Esophagus muscularis mucosa (tissue), 4 donors: ENCODE measurements around the gene EDARADD. TPM values are rescaled to one million over a fixed set of nuclear protein-coding genes. Genes with fewer than 3 reads are reported as not detected.

Experiments
- DNase-seq: peaks from one replicate; pipeline ENCODE4 v3.0.0-alpha.2; 2017; ENCODE audit errors: extremely low spot score
- H3K27ac ChIP-seq, 4 donors: fragments of 200-600 bp; sonication (generic); replicated peaks in 1 of 4; 1 replicate in 3 of 4; 2 replicates in 1 of 4; pipeline ENCODE4 v1.5.1; 2016 to 2019; ENCODE audit warnings: mild to moderate bottlenecking in 1 of 4
- H3K27me3 ChIP-seq, 4 donors: fragments of 200-600 bp; sonication (generic); one replicate each; pipeline versions ENCODE4 v1.5.1 to v1.6.0; 2016 to 2019
- H3K36me3 ChIP-seq, 4 donors: fragments of 200-600 bp; sonication (generic); one replicate each; pipeline ENCODE4 v1.5.1; 2016 to 2019
- H3K4me1 ChIP-seq, 4 donors: fragments of 200-600 bp; sonication (generic); one replicate each; pipeline ENCODE4 v1.5.1; 2016 to 2019
- H3K4me3 ChIP-seq, 4 donors: fragments of 200-600 bp; sonication (generic); 1 replicate in 2 of 4; 2 replicates in 2 of 4; pipeline ENCODE4 v1.5.1; 2016 to 2019; ENCODE audit warnings: mild to moderate bottlenecking in 4 of 4, moderate library complexity in 1 of 4
- H3K9me3 ChIP-seq, 4 donors: fragments of 200-600 bp; sonication (generic); 1 replicate in 3 of 4; 2 replicates in 1 of 4; pipeline ENCODE4 v1.5.1; 2016 to 2019
- EP300 ChIP-seq: sonication (generic); formaldehyde crosslinking; IDR thresholded peaks from one replicate; pipeline ENCODE4 v1.6.1; 2017; ENCODE audit warnings: antibody characterized with exemption
- POLR2A ChIP-seq: fragments of 450-650 bp; IDR thresholded peaks from one replicate; pipeline ENCODE4 v1.6.1; 2017; ENCODE audit warnings: antibody characterized with exemption, moderate library complexity, mild to moderate bottlenecking, low read depth
- POLR2AphosphoS5 ChIP-seq, 2 donors: sonication (generic); formaldehyde crosslinking; IDR thresholded peaks; one replicate each; pipeline ENCODE4 v1.6.1; 2017; ENCODE audit warnings: antibody characterized with exemption in 2 of 2
- WGBS: methylation state at CpG from one replicate; pipeline ENCODE4 v1.1.5; 2018; 5-methylcytosine and 5-hydroxymethylcytosine counted together
- intact Hi-C: fragments of 100-400 bp; cut with DNase I; formaldehyde crosslinking; loops from one replicate; pipeline ENCODE4 v1.15.1; 2023
- total RNA-seq, 4 donors: library from RNA; depleted of rRNA; stranded (reverse); fragments of >200 nt; gene quantifications; one replicate each; pipeline versions ENCODE4 v1.1.0 to v1.2.1, GENCODE V29; 2016
- TF ChIP-seq, protein P1 (sequence below), 3 experiments: fragments of 200-600 bp in 2 of 3; fragments of 450-650 bp in 1 of 3; sonication (generic) in 2 of 3; IDR thresholded peaks; one replicate each; pipeline ENCODE4 v1.5.1; 2017 to 2019; ENCODE audit warnings: antibody characterized with exemption in 3 of 3, mild to moderate bottlenecking in 2 of 3, moderate library complexity in 1 of 3

Gene EDARADD
- total RNA-seq, 4 donors from 2014 or later: 0.66 to 1.6 TPM; not detected in 2

GRCh38 chr1:236524895-236525184 is 130.8 kb downstream of the EDARADD start:
- WGBS: 14% methylated on average over 3 of the region's 3 CpGs
- Histone ChIP-seq H3K27me3 (no peaks in the 10 kb centered on the region), H3K4me1 (peaks cover 10 to 19% (median 15%) of the 10 kb centered on the region in 4 donors), H3K9me3 (no peaks in the 10 kb centered on the region), H3K4me3 (peak overlapping the region; percentile 79 to 96 (median 88)), H3K36me3 (peaks cover 9 to 36% (median 26%) of the 10 kb centered on the region in 4 donors), H3K27ac (peak overlapping the region; percentile 84 to 91 (median 88))
- intact Hi-C loops: loop anchor here (10.0 kb wide), 1 partner anchor 420 kb away; no protein-coding TSS in a partner anchor
- no peak for DNase-seq
- TF ChIP-seq POLR2A (no peak), POLR2AphosphoS5 (IDR thresholded peaks at IDR 0.05) (no peak), EP300 (no peak)
- TF ChIP-seq, protein P1, sequence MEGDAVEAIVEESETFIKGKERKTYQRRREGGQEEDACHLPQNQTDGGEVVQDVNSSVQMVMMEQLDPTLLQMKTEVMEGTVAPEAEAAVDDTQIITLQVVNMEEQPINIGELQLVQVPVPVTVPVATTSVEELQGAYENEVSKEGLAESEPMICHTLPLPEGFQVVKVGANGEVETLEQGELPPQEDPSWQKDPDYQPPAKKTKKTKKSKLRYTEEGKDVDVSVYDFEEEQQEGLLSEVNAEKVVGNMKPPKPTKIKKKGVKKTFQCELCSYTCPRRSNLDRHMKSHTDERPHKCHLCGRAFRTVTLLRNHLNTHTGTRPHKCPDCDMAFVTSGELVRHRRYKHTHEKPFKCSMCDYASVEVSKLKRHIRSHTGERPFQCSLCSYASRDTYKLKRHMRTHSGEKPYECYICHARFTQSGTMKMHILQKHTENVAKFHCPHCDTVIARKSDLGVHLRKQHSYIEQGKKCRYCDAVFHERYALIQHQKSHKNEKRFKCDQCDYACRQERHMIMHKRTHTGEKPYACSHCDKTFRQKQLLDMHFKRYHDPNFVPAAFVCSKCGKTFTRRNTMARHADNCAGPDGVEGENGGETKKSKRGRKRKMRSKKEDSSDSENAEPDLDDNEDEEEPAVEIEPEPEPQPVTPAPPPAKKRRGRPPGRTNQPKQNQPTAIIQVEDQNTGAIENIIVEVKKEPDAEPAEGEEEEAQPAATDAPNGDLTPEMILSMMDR (IDR thresholded peaks at IDR 0.05): no peak

- no peaks in the 10 kb centered on the region for H3K9me3 ChIP-seq
- no peak overlapping the region for H3K27ac ChIP-seq
- TF ChIP-seq EP300: no peak
- TF ChIP-seq POLR2A: no peak
- TF ChIP-seq, protein P1 (IDR thresholded peaks at IDR 0.05): no peak
- no peak for TF ChIP-seq POLR2AphosphoS5 (IDR thresholded peaks at IDR 0.05)
- no peak overlapping the region for H3K4me3 ChIP-seq
- intact Hi-C loops: loop anchor here (10.0 kb wide), 1 partner anchor 421 kb away; no protein-coding TSS in a partner anchor
- peaks cover 10 to 19% (median 15%) of the 10 kb centered on the region in 4 donors for H3K4me1 ChIP-seq
- no peak for DNase-seq
- peaks cover 9 to 44% (median 27%) of the 10 kb centered on the region in 4 donors for H3K36me3 ChIP-seq
- whole genome bisulfite sequencing: 92% methylated on average over 3 of the region's 3 CpGs
- no peaks in the 10 kb centered on the region for H3K27me3 ChIP-seq
Observed at GRCh38 chr1:236526079-236526478, 132.0 kb downstream of the EDARADD start.

DNA sequence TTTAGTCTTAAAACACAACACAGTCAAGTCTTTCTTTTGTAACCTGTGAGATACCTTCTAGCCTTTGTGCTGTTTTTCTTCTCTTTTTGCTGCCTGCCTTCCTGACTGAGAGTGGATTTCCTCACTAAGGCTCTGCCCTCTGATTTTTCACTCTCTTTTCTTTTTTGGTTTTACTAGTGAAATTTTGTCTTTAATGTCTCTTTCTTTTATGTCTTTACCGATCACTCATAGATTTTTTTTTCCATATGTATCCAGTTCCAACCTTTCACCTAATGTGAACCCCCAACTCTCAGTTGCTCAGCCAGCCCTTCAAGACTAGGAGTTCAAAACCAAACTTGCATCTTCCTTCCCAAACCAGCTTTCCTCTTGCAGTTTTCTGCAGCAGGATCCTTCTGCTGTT is 136.2 kb downstream of the EDARADD start:
- H3K27me3 ChIP-seq: no peaks in the 10 kb centered on the region
- 100% methylated on average over 1 of the region's 1 CpG for WGBS
- DNase-seq: no peak
- no peaks in the 10 kb centered on the region for H3K9me3 ChIP-seq
- no peak overlapping the region for H3K4me3 ChIP-seq
- peaks cover 9 to 76% (median 33%) of the 10 kb centered on the region in 4 donors for H3K36me3 ChIP-seq
- peaks cover 8 to 29% (median 11%) of the 10 kb centered on the region in 4 donors for H3K4me1 ChIP-seq
- H3K27ac ChIP-seq: no peak overlapping the region
- intact Hi-C loops: no loop called here
- TF ChIP-seq, protein P1 (IDR thresholded peaks at IDR 0.05): no peak
- no peak for TF ChIP-seq POLR2AphosphoS5 (IDR thresholded peaks at IDR 0.05)
- no peak for TF ChIP-seq POLR2A
- TF ChIP-seq EP300: no peak

DNA sequence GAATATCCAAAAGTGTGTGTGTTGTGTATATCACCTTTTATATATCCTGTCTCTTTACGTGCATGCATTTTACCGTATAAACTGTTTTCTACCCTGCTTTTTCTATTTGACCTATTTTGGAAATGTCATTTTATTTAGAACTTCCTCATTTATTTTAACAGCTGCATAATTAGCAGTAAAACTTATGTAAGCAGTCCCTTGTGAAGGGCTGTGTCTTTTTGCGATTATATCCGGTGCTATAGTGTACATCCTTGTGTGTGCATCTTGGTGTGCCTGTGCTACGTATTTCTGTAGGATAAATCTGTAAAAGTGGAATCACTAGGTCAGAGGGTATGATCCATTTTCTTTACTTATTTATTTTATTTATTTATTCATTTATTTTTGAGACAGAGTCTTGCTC is 136.9 kb downstream of the EDARADD start:
- no peaks in the 10 kb centered on the region for H3K9me3 ChIP-seq
- no peaks in the 10 kb centered on the region for H3K27me3 ChIP-seq
- intact Hi-C loops: no loop called here
- DNase-seq: no peak
- H3K4me3 ChIP-seq: no peak overlapping the region
- 76% methylated on average over 5 of the region's 5 CpGs for WGBS
- H3K27ac ChIP-seq: no peak overlapping the region
- H3K4me1 ChIP-seq: peaks cover 5 to 23% (median 9%) of the 10 kb centered on the region in 4 donors
- peaks cover 9 to 78% (median 32%) of the 10 kb centered on the region in 4 donors for H3K36me3 ChIP-seq
- TF ChIP-seq EP300 (no peak), POLR2AphosphoS5 (IDR thresholded peaks at IDR 0.05) (no peak), POLR2A (no peak)
- TF ChIP-seq, protein P1 (IDR thresholded peaks at IDR 0.05): no peak

DNA sequence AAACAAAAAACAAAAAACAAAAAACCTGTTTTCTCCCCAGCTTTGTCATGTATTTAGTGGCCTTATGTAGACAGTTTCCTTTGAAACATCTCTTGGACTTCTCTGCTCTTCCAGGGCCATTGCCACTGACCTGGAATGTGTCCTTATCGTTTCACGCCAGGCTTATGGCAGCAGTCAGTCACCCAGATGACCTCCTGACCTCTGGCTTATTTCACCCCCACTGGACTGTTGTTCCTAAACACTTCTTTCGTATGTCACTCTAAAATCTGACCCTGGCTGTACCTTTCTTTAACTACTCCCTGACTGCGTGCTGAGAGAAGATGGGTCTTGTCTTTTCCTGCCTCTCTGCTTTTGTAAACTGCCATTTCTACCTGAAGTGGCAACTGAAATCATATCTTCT is 138.8 kb downstream of the EDARADD start:
- Histone ChIP-seq H3K27me3 (no peaks in the 10 kb centered on the region), H3K36me3 (peaks cover 0 to 73% (median 18%) of the 10 kb centered on the region in 4 donors)
- intact Hi-C loops: no loop called here

More for the DNA sequence above, 138.8 kb downstream of the EDARADD start:
- WGBS: 93% methylated on average over 4 of the region's 4 CpGs
- TF ChIP-seq EP300: no peak
- no peak for TF ChIP-seq POLR2A
- TF ChIP-seq, protein P1 (IDR thresholded peaks at IDR 0.05): no peak
- no peak for TF ChIP-seq POLR2AphosphoS5 (IDR thresholded peaks at IDR 0.05)
- no peak for DNase-seq
- Histone ChIP-seq H3K4me1 (peaks cover 5 to 23% (median 9%) of the 10 kb centered on the region in 4 donors), H3K9me3 (no peaks in the 10 kb centered on the region), H3K4me3 (no peak overlapping the region), H3K27ac (no peak overlapping the region)
